B cell (primary cell): ENCODE data around the gene TXNDC5. TPM values are rescaled to one million over a fixed set of nuclear protein-coding genes. Genes with fewer than 3 reads are reported as not detected.

Experiments used
- ATAC-seq: fragments of 200-7000 bp; cut with Tn5 transposase; one replicate; pipeline ENCODE4 v1.10.0; 2021; ENCODE audit warnings: low read depth, mild to moderate bottlenecking, moderate number of reproducible peaks, moderate library complexity
- CTCF ChIA-PET: fragments of 350-600 bp; sonication (Branson Sonifier 250); formaldehyde crosslinking; loops from one replicate; lab custom pipeline; 2021; ENCODE audit warnings: antibody characterized with exemption, inconsistent platforms; lab: Charles Lee
- POLR2A ChIA-PET: fragments of 350-600 bp; sonication (Branson Sonifier 250); formaldehyde crosslinking; loops from one replicate; lab custom pipeline; 2021; ENCODE audit warnings: antibody characterized with exemption; lab: Charles Lee
- DNase-seq: peaks from one replicate; pipeline ENCODE4 v3.0.0; 2013
- H2AFZ ChIP-seq: 2 replicates; pipeline ENCODE4 v1.6.1; 2012; ENCODE audit warnings: mild to moderate bottlenecking, low read depth, low read length; ENCODE audit not compliant: insufficient read depth, poor library complexity, severe bottlenecking
- H3K27ac ChIP-seq, 2 donors: 1 replicate in 1 of 2; 2 replicates in 1 of 2; pipeline ENCODE4 v1.5.1; 2012 to 2013; ENCODE audit warnings: low read length in 2 of 2, mild to moderate bottlenecking in 2 of 2, moderate library complexity in 1 of 2
- H3K27me3 ChIP-seq, 4 experiments: fragments of 200-600 bp in 1 of 4; sonication (generic) in 1 of 4; replicated peaks in 1 of 4; 1 replicate in 2 of 4; 2 replicates in 2 of 4; pipeline versions ENCODE4 v1.6.1 to v1.7.0; 2013 to 2016; ENCODE audit warnings: low read length in 3 of 4, mild to moderate bottlenecking in 2 of 4, mixed read lengths in 1 of 4, moderate library complexity in 1 of 4; ENCODE audit not compliant: insufficient read depth in 4 of 4, control insufficient read depth in 3 of 4; ENCODE audit errors: control extremely low read depth in 1 of 4
- H3K36me3 ChIP-seq, 2 experiments: replicated peaks in 1 of 2; 1 replicate in 1 of 2; 2 replicates in 1 of 2; pipeline versions ENCODE4 v1.6.1 to v1.7.1; 2013; ENCODE audit warnings: low read length in 1 of 2; ENCODE audit not compliant: insufficient read depth in 2 of 2, control insufficient read depth in 1 of 2; ENCODE audit errors: control extremely low read depth in 1 of 2, extremely low read depth in 1 of 2
- H3K4me1 ChIP-seq, 2 donors: fragments of 200-600 bp in 1 of 2; sonication (generic) in 1 of 2; 1 replicate in 1 of 2; 2 replicates in 1 of 2; pipeline versions ENCODE4 v1.5.1 to v1.6.1; 2013 to 2017; ENCODE audit warnings: low read length in 2 of 2; ENCODE audit not compliant: control insufficient read depth in 2 of 2, insufficient read depth in 2 of 2
- H3K4me2 ChIP-seq: replicated peaks from 2 replicates; pipeline ENCODE3; 2012; ENCODE audit warnings: mild to moderate bottlenecking, low read depth, low read length; ENCODE audit not compliant: poor library complexity, severe bottlenecking
- H3K4me3 ChIP-seq, 5 experiments: fragments of 200-600 bp in 1 of 5; sonication (generic) in 1 of 5; 1 replicate in 3 of 5; 2 replicates in 2 of 5; pipeline versions ENCODE4 v1.5.1 to v1.7.0; 2011 to 2016; ENCODE audit warnings: low read length in 4 of 5, mild to moderate bottlenecking in 4 of 5, low read depth in 2 of 5, control low read depth in 1 of 5, moderate library complexity in 1 of 5; ENCODE audit not compliant: insufficient read depth in 1 of 5; ENCODE audit errors: control extremely low read depth in 1 of 5, extremely low read depth in 1 of 5
- H3K79me2 ChIP-seq: fragments of 200-600 bp; sonication (generic); one replicate; pipeline ENCODE4 v1.6.0; 2016; ENCODE audit warnings: low read length; ENCODE audit not compliant: control insufficient read depth, insufficient read depth
- H3K9ac ChIP-seq: fragments of 200-600 bp; sonication (generic); 2 replicates; pipeline ENCODE4 v1.6.1; 2017; ENCODE audit warnings: mild to moderate bottlenecking, low read length, moderate library complexity
- H3K9me3 ChIP-seq, 3 donors: one replicate each; pipeline versions ENCODE4 v1.6.1 to v1.7.1; 2013; ENCODE audit warnings: low read length in 2 of 3; ENCODE audit not compliant: control insufficient read depth in 2 of 3, insufficient read depth in 1 of 3; ENCODE audit errors: control extremely low read depth in 1 of 3
- H4K20me1 ChIP-seq: 2 replicates; pipeline ENCODE4 v1.6.0; 2012; ENCODE audit warnings: mild to moderate bottlenecking, low read length; ENCODE audit not compliant: insufficient read depth, control insufficient read depth, poor library complexity, severe bottlenecking
- H3K27ac Mint-ChIP-seq: one replicate; pipeline ENCODE4 v1.8.0; 2021; ENCODE audit warnings: mixed read lengths
- H3K27me3 Mint-ChIP-seq: one replicate; pipeline ENCODE4 v1.8.0; 2021; ENCODE audit warnings: mixed read lengths
- H3K4me1 Mint-ChIP-seq: one replicate; pipeline ENCODE4 v1.8.0; 2021; ENCODE audit warnings: mixed read lengths
- H3K4me3 Mint-ChIP-seq: one replicate; pipeline ENCODE4 v1.8.0; 2021; ENCODE audit warnings: mixed read lengths
- H3K9me3 Mint-ChIP-seq: one replicate; pipeline ENCODE4 v1.8.0; 2022; ENCODE audit warnings: mixed read lengths; ENCODE audit not compliant: insufficient read depth
- EZH2 ChIP-seq: IDR thresholded peaks from 2 replicates; pipeline ENCODE4 v1.6.1; 2012; ENCODE audit warnings: borderline replicate concordance, low read depth, mild to moderate bottlenecking, moderate library complexity, low read length; ENCODE audit not compliant: insufficient read depth, poor library complexity, severe bottlenecking
- WGBS: methylation state at CpG from one replicate; pipeline ENCODE4 v1.1.5; 2013; ENCODE audit warnings: missing lambda C conversion rate; ENCODE audit not compliant: insufficient coverage; 5-methylcytosine and 5-hydroxymethylcytosine counted together
- intact Hi-C: fragments of 100-400 bp; cut with micrococcal nuclease; formaldehyde crosslinking; loops from one replicate; pipeline ENCODE4 v1.10.0; 2022
- polyA plus RNA-seq: library from polyadenylated mRNA; depleted of rRNA; stranded (reverse); fragments of >200 nt; gene quantifications from 2 replicates; pipeline ENCODE4 v1.2.3, GENCODE V29; 2012
- total RNA-seq, 2 donors: library from RNA; stranded (reverse); fragments of 120-200 nt in 1 of 2; gene quantifications; 1 replicate in 1 of 2; 2 replicates in 1 of 2; pipeline versions ENCODE4 v1.2.3 to v1.2.4, GENCODE V29; 2013 to 2022
- TF ChIP-seq, protein P1 (sequence below): fragments of 200-600 bp; IDR thresholded peaks from one replicate; pipeline ENCODE4 v1.8.0; 2022; ENCODE audit warnings: antibody characterized with exemption, mild to moderate bottlenecking

Gene TXNDC5
- total and polyA plus RNA-seq, 2 donors (not counting 1 experiment from before 2014, with no cell fraction given) = 62.6 to 91.9 TPM

DNA sequence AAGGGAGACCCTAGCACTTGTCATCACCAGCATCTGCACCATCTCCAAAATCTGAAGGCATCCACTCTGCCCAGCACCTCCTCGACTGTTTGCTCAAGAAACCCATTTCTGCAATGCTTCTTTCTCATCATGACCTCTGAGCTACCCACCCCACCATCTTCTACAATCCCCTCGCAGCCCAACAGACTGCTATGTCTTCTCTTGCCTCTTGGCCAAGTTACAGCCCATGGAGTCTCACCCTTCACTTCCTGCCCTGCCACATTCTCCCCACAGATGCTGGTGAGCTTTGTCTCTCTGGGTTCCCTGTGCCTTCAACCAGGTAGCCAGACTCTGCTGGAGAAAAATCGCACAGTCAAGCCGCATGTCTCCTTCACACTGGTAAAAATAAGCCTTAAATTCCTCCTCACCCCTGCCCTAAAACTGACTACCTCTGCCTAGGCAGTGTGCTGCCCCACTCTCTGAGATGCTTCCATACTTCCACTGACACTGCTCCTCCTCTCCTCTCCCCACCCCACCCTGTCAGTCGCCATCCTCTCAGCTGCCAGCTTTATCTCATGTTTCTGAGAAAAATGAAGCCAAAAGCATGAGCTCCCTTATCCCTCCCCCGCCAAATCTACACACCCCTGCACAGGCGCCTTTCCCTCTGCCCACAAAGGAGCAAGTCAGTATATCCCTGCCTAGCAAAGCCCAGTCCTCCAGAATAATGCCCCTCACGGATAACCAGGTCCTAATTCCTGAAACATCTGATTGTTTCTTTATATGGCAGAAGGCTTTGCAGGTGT, 2.3 kb upstream of the TXNDC5 start:
- WGBS = 91% methylated on average over 7 of the region's 8 CpGs
- Histone ChIP-seq H3K4me1 (peaks cover 48 to 82% of the 10 kb centered on the region in 2 donors), H3K9me3 (no peaks in the 10 kb centered on the region), H3K27me3 (no peaks in the 10 kb centered on the region), H3K27ac (no peak overlapping the region), H3K9ac (no peak overlapping the region), H3K4me2 (no peak overlapping the region), H4K20me1 (peaks cover 6% of the 10 kb centered on the region), H3K79me2 (peaks cover 18% of the 10 kb centered on the region), H3K4me3 (no peak overlapping the region), H2AFZ (no peak overlapping the region), H3K36me3 (peaks cover 0 to 3% of the 10 kb centered on the region in 2 experiments)
- no peak overlapping the region for H3K27ac Mint-ChIP-seq
- DNase-seq = no peak
- CTCF ChIA-PET = interaction anchor here (0.6 kb wide), 1 partner anchor 12 kb away, joined by 3 read pairs; no protein-coding TSS in a partner anchor
- TF ChIP-seq, protein P1, sequence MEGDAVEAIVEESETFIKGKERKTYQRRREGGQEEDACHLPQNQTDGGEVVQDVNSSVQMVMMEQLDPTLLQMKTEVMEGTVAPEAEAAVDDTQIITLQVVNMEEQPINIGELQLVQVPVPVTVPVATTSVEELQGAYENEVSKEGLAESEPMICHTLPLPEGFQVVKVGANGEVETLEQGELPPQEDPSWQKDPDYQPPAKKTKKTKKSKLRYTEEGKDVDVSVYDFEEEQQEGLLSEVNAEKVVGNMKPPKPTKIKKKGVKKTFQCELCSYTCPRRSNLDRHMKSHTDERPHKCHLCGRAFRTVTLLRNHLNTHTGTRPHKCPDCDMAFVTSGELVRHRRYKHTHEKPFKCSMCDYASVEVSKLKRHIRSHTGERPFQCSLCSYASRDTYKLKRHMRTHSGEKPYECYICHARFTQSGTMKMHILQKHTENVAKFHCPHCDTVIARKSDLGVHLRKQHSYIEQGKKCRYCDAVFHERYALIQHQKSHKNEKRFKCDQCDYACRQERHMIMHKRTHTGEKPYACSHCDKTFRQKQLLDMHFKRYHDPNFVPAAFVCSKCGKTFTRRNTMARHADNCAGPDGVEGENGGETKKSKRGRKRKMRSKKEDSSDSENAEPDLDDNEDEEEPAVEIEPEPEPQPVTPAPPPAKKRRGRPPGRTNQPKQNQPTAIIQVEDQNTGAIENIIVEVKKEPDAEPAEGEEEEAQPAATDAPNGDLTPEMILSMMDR = no peak
- no peak for TF ChIP-seq EZH2
- no peaks in the 10 kb centered on the region for H3K27me3 Mint-ChIP-seq
- no peak overlapping the region for H3K4me3 Mint-ChIP-seq
- intact Hi-C loops = loop anchor here (10.0 kb wide), 1 partner anchor 188 kb away; the partner anchor contains the start of gene BMP6
- POLR2A ChIA-PET = no interaction called here
- H3K9me3 Mint-ChIP-seq = no peaks in the 10 kb centered on the region
- no peak for ATAC-seq
- peaks cover 25% of the 10 kb centered on the region for H3K4me1 Mint-ChIP-seq

DNA sequence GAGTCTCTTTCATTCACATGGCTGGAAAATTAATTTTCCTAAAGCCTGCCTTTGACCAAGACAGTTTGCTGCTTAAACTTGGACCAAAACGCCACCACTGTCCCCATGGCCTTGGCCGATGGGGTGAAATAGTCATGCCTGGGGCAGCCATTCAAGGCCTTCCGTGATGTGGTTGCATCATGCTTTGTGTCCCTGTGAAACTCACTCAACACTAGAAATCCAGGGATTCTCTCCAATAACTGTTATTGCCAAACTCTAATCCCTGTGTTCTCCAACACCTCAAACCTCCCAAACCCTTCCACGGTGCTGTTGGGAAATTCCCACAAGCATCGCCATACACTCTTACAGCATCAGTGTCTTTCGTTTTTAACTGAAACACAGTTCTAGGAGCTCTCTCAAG, 1.4 kb upstream of the TXNDC5 start:
- peaks cover 39 to 80% of the 10 kb centered on the region in 2 donors for H3K4me1 ChIP-seq
- peaks cover 26% of the 10 kb centered on the region for H3K79me2 ChIP-seq
- H4K20me1 ChIP-seq = peaks cover 15% of the 10 kb centered on the region
- intact Hi-C loops = loop anchor here (10.0 kb wide), 1 partner anchor 187 kb away; the partner anchor contains the start of gene BMP6
- TF ChIP-seq EZH2 = no peak
- TF ChIP-seq, protein P1 = no peak
- Mint-ChIP-seq H3K27me3 (no peaks in the 10 kb centered on the region), H3K27ac (no peak overlapping the region), H3K4me3 (no peak overlapping the region), H3K4me1 (peaks cover 23% of the 10 kb centered on the region), H3K9me3 (no peaks in the 10 kb centered on the region)
- H2AFZ ChIP-seq = no peak overlapping the region
- H3K36me3 ChIP-seq = peaks cover 0 to 3% of the 10 kb centered on the region in 2 experiments
- no peak overlapping the region for H3K4me2 ChIP-seq
- H3K27me3 ChIP-seq = no peaks in the 10 kb centered on the region
- H3K4me3 ChIP-seq = no peak overlapping the region
- H3K9me3 ChIP-seq = no peaks in the 10 kb centered on the region
- 93% methylated on average over 5 of the region's 6 CpGs for whole genome bisulfite sequencing
- DNase-seq (no peak), ATAC-seq (no peak)
- no peak overlapping the region for H3K27ac ChIP-seq
- POLR2A ChIA-PET = no interaction called here
- H3K9ac ChIP-seq = no peak overlapping the region
- CTCF ChIA-PET = interaction anchor here (0.6 kb wide), 1 partner anchor 13 kb away, joined by 3 read pairs; no protein-coding TSS in a partner anchor
